Hematopoietic multipotent progenitor cell treated with erythropoietin and hydrocortisone succinate and interleukin-3 and kit ligand, for 8 days (in vitro differentiated cells): ENCODE data around the gene CAMTA1.
"Not testable (repeated sequence)": the region's sequence is repeated elsewhere in the genome, so short reads cannot be mapped to it uniquely, and the experiment has no call there.

Source experiments
- DNase-seq: peaks from one replicate; pipeline ENCODE4 v3.0.0-alpha.2; 2015

CAMTA1 gene

GRCh38 chr1:7592120-7592798 lies 807.0 kb downstream of the CAMTA1 start:
- no peak for DNase-seq

DNA sequence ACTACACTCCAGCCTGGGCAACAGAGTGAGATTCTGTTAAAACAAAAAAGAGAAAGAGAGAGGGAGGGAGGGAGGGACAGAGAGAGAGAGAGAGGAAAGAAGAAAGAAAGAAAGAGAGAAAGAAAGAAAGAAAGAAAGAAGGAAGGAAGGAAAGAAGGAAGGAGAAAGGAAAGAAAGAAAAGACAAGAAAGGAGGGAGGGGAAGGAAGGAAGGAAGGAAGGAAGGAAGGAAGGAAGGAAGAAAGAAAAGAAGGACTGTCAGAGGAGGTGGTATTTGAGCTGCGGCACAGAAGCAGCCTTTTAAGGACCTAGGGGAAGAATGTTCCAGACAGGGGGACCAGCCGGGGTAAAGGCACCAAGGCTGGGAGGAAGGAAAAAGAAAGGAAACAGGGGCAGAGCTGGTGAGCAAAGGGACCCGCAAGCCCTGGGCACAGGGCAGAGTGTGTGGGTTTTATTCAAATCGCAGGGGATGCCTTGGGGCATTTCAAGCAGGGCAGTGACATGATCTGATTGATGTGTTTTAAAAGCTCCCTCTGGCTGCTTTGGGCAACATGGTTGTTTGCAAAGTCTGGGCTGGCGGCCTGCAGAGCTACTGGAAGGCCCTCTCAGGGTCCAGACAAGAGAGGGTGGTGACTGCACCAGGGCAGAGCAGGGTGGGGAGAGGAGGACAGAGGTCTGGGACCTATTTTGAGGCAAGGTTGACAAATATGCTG lies 808.9 kb downstream of the CAMTA1 start:
- no peak for DNase-seq

DNA sequence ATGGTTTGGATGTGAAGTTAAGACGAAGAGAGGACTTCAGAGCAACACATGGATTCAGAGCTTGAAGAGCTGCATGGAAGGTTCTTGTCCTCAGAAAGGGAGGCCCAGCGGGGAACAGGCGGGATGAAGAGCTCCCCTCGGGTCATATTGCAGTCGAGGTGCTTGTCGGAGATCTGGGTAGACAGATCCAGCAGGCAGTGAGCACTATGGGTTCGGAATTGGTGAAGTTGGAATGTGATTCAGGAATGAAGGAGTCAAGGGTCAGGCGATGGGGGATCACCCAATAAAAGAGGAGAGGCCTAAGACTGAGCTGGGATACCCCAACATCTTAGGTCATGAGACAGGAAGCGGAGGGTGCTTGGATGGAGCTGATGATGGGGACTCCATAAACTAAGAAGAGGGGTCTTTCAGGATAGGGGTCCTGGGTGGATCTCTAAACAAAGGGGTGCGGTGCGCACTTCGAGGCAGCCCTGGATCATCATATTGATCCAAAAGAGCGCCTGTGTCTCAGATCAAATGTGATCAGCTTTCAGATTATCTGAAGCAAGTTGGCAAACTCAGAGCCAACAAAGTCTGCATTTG lies 809.6 kb downstream of the CAMTA1 start:
- no peak for DNase-seq

DNA sequence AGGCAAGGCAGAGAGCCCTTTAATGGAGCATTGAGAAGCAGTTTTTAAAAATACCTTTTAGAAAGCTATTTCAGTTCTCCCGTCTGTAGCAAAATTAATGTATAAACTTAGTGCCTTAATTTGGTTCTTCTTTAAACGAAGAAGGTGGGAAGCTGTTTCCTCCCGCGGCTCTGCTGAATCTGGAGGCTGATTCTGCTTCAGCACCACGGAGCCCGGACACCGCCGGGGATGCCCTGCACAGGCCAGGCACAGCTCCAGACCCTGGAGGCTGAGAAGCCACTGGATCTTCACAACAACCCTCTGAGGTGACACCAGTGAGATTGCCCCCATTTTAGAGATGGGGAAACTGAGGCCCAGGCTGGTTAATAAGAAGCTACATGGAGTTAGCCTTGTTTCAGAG lies 810.1 kb downstream of the CAMTA1 start:
- DNase-seq: no peak

DNA sequence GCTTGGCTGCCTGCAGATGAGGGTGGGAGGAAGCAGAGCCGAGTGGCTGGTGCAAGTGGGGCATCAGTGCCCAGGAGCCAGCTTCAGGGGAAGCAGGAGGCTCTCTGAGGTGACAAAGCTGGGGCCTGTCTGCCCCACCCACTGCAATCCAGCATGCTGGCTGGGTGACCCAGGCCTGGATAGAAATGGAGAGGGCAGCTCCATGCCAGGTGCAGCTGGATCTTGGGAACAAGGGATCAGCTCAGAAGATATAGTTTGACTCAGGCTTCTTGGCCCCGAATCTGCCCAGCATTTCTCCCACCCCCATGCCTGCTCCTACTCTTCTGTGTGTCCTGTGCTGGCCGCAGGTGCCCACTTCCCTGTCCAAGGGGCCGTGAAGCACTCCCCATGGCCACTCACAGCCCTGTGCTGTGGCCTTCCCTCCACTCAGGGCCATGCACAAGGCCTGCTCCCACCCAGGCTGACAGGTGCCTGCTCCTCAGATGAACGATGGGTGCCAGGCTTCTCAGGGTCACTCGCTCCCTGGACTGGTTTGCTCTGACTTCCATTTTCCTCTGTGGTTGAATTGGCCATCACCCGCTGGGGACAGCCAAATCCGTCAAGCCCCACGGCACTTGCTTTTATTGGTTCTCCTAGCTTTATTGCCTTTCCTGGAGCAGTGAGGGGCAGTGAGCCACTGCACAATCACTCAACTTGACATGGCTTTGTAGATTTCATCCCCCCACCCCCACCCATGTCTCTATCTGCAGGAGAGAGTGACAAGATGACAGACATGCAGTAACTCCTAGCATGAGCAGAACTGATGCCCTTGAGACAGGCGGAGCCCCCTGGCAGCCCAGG lies 811.1 kb downstream of the CAMTA1 start:
- no peak for DNase-seq

- not testable (repeated sequence) for DNase-seq
These were observed 812.8 kb downstream of the CAMTA1 start for GRCh38 chr1:7598058-7598457.

GRCh38 chr1:7604906-7605305 lies 819.7 kb downstream of the CAMTA1 start:
- not testable (repeated sequence) for DNase-seq

- no peak for DNase-seq
These were observed 820.8 kb downstream of the CAMTA1 start for GRCh38 chr1:7606096-7606495.

- no peak for DNase-seq
These were observed 821.8 kb downstream of the CAMTA1 start for GRCh38 chr1:7607097-7607496.

DNA sequence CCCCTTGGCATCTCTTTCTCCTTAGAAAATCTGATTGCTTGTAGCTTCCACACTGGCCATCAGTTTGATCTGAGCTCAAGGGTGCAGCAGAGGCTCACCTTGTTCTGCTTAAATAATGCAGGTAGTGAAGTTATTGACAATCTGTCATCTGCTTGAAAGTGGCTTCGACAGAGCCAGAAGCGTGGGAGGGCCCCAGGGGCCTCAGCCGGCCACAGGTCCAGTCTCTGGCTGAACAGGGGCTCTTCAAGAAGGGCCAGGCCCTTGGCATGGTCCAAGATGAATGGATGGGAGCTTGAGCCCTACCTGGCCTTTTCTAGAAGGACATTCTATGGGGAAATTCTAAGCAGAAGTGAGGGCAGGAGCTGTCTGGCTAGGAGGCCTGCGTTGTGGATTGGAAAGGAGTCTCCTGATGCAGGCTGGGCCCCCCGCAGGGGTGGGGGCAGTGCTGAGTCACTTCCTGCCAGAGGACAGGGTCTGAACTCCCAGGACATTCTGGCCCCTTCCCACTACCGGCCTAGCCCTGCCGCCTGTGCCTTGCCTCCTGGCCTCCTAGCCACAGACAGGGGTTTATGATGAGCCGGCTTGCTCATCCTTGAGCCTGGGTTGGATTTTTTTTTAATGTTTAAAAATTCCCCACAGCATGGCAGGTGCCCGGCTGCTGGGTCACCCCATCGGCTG lies 823.5 kb downstream of the CAMTA1 start:
- no peak for DNase-seq

- DNase-seq: no peak
These were observed 824.2 kb downstream of the CAMTA1 start for GRCh38 chr1:7609311-7609994.

DNA sequence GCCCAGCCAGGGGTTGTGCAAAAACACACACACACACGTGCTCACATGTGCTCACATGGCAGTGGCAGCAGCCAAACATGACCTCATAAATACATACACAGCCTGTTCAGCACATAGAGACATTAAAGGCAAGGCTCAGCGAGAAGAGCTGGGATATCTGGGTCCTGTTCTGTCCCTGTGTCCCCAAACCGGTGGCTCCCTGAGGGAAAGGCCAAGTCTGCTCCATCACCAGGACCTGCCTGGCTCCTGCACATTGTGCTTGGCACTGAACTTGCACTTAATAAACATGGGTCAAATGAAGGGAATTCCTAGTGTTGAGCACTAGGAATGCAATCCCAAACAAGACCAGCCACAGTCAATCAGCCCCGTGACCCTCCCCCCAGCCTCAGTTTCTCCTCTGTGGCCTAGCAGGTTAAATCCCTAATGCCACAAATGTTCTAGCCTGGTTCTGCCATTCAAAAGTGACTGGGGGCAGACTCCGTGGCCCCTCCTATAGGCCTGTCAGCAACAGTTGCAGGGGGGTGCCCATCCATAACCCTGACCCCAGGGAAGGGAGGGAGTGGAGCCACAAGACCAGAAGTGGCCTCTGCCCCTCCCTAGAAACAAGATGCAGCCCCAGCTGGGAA lies 825.0 kb downstream of the CAMTA1 start:
- DNase-seq: no peak

GRCh38 chr1:7610936-7611335 lies 825.7 kb downstream of the CAMTA1 start:
- no peak for DNase-seq

GRCh38 chr1:7611421-7612010 lies 826.3 kb downstream of the CAMTA1 start:
- DNase-seq: no peak

DNA sequence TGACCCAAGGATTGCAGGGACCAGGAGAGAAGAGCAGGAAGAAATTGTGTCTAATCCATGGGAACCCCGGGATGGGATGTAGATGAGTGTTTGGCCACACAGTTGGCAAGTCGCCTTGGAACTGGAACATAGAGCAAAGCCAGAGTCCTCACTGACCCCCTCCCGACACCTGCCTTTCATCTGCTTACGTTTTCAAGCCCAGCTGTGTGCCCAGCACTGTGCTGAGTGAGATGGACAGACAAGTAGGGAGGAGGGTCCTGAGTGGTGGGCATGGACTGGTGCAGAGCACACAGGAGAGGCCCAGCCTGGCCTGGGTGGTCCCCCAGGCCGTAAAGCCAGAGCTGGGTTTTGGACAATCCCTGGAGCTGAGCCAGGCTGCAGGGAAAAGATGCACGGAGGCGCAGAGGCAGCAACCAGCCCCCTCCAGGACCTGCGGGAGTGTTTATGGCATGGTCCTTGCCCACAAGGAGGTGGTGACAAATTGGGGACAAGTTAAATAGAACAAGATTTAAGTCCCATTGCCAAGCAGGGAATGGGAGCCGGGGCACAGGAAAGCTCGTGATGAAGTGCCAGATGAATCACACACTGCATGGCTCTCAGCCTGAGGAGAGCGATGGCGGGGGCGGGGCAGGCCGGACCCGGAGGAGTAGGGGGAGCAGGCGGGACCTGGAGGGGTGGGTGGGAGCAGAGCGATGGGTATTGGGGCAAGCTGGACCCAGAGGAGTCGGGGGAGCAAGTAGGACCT lies 828.0 kb downstream of the CAMTA1 start:
- DNase-seq: no peak

DNA sequence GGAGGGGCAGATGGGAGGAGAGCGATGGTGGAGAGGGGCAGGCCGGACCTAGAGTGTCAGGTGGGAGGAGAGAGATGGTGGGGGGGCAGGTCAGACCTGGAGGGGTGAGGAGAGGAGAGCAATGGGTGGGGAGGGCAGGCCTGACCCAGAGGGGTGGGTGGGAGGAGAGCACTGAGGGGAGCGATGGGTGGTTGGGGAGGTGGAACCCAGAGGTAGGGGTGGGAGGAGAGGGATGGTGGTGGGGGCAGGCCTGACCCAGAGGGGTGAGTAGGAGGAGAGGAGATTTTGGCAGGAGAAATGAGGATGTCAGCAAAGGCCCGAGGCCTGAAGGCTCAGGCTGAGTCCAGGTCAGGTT lies 828.6 kb downstream of the CAMTA1 start:
- no peak for DNase-seq

DNA sequence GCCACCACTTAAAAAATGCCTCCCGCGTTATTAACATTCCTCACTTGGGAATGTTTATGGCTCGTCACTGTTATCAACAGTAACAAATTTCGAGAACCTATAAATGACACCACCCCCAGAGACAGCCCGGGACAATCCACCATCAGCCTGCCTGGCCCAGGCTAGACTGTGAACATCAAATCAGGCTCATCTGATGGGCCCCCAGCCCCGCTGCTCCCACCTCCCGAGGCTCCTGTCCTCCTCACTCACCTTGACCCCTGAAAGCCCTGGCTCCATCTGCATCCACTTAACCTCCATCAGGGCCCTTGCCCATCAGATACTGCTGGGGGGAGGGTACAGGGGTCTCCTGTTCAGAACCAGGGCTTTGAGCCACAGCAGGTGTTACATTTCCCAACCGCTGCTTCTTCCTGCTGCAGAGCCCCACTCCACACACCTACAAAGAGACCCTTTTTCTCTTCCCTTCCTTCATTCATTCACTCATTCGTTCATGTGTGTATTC lies 829.4 kb downstream of the CAMTA1 start:
- no peak for DNase-seq

DNA sequence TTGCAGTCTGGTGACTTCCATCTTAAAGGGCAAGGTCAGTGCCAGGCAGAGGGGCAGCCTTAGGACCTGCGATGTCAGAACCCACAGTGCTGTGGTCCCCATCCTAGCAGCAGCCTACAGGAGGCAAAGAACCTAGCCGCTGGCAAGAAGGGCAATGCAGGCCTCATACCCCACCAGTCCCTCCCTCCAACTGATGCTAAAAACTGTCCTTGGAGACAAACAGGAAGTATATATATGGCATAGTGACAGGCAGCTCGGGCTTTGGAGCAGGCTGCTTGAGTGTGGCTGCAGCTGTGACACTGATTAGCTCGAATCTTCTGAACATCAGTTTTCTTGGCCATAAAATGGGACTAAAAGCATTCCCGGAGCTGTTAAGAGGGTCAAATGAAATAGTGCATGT lies 829.9 kb downstream of the CAMTA1 start:
- DNase-seq: no peak

DNA sequence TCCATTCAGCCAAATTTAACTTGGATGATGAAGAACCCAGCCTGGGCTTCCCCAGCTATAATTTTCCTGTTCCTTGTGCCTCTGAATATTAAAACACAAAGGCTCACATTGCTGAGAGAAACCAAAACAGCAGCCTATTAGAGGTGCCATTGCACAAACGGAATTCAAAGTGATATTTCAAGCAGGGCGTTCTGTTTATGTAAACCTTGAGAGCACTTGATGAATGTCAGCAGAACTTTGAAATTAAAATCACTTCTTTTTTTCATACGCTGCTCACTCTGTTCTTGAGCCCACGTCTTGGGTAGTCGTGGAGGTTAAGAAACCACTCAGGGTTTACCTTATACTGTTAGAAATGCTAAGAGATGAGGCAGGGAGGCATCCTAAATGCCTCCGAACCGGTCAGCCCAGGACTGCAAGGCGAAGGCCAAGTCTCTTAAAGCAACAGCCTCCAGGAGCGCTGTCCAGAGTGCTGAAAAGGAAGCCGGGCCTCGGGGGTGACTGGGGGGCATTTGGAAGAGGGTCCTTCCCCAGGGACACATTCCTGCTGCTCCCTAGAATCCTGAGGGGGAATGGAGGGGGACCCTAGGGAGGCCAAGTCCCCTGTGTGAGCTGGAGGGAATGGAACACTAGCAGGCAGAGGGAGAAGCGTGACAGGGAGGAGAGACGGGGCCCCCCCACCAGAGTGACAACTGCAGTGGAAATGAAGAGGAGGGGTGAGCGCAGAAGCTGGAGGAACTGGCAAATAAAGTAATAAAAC lies 831.0 kb downstream of the CAMTA1 start:
- DNase-seq: peak; percentile 32

- no peak for DNase-seq
These were observed 831.7 kb downstream of the CAMTA1 start for GRCh38 chr1:7616953-7617352.
